NCI-H526 (cell line): ENCODE data around the gene COPS6.
"Not testable (repeated sequence)": the region's sequence is repeated elsewhere in the genome, so short reads cannot be mapped to it uniquely, and the experiment has no call there.

ENCODE experiments used
- DNase-seq, 2 experiments: peaks; one replicate each; lab custom pipeline; 2025; lab: John Stamatoyannopoulos, UW

Gene COPS6

GRCh38 chr7:100126931-100127865 lies 38.4 kb downstream of the COPS6 start, which contains the start of gene MBLAC1:
Gene MBLAC1 (plus strand): TSS chr7:100126967. CDS start chr7:100127396, 429 bp downstream.
- DNase-seq: peak; percentile 90 to 97

- DNase-seq: peak; percentile 42 to 64
Observed at GRCh38 chr7:100127866-100128636, 39.3 kb downstream of the COPS6 start.

GRCh38 chr7:100128637-100128963 lies 39.8 kb downstream of the COPS6 start:
- DNase-seq: no peak

- not testable (repeated sequence) for DNase-seq
Observed at GRCh38 chr7:100130220-100130607, 41.4 kb downstream of the COPS6 start.

GRCh38 chr7:100130608-100131453 lies 42.1 kb downstream of the COPS6 start:
- DNase-seq: peak; percentile 30 to 90

- DNase-seq: no peak
Observed at GRCh38 chr7:100132126-100132525, 43.4 kb downstream of the COPS6 start.

- DNase-seq: peak; percentile 44 to 83
Observed at GRCh38 chr7:100132697-100133151, 44.0 kb downstream of the COPS6 start.

- DNase-seq: no peak
Observed at GRCh38 chr7:100137851-100138760, 49.3 kb downstream of the COPS6 start.

- DNase-seq: no peak
Observed at GRCh38 chr7:100141555-100141949, 52.8 kb downstream of the COPS6 start.
